ENCODE measurements around the gene SH3GL2.

Gene SH3GL2

DNA sequence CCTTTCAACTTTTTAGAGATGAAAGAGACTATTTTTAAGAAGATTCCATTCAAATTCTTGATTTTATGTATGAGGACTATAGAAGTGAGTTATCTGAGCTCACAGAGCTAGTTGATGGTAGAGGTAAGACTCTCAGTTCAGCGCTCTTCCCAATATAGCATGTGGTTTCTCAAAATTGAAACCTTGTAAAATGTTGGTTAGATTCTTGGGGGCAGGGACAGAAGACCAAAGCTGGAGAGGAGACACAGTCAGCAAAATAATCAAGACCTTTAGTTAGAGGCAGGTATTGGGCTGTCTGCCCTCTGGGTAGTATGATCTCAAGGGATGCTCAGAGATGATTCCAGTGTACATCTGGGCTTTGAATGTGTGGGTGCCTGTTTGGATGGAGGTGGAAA, 246.4 kb downstream of the SH3GL2 start:
- ChIA-PET CTCF (no interaction called here), POLR2A (ENCODE audit: low non-redundant PET) (no interaction called here)
- TF ChIP-seq, protein P1, sequence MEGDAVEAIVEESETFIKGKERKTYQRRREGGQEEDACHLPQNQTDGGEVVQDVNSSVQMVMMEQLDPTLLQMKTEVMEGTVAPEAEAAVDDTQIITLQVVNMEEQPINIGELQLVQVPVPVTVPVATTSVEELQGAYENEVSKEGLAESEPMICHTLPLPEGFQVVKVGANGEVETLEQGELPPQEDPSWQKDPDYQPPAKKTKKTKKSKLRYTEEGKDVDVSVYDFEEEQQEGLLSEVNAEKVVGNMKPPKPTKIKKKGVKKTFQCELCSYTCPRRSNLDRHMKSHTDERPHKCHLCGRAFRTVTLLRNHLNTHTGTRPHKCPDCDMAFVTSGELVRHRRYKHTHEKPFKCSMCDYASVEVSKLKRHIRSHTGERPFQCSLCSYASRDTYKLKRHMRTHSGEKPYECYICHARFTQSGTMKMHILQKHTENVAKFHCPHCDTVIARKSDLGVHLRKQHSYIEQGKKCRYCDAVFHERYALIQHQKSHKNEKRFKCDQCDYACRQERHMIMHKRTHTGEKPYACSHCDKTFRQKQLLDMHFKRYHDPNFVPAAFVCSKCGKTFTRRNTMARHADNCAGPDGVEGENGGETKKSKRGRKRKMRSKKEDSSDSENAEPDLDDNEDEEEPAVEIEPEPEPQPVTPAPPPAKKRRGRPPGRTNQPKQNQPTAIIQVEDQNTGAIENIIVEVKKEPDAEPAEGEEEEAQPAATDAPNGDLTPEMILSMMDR (conservative IDR thresholded peaks at IDR 0.05; ENCODE audit: low read depth): no peak
- H3K27ac ChIP-seq: no peak overlapping the region
- no peak for DNase-seq (ENCODE audit: low spot score)

- TF ChIP-seq, protein P1 (conservative IDR thresholded peaks at IDR 0.05; ENCODE audit: low read depth): no peak
- no peak overlapping the region for H3K27ac ChIP-seq
- ChIA-PET CTCF (no interaction called here), POLR2A (ENCODE audit: low non-redundant PET) (no interaction called here)
- DNase-seq (ENCODE audit: low spot score): no peak
Measured at GRCh38 chr9:17829064-17829463, 250.2 kb downstream of the SH3GL2 start.

DNA sequence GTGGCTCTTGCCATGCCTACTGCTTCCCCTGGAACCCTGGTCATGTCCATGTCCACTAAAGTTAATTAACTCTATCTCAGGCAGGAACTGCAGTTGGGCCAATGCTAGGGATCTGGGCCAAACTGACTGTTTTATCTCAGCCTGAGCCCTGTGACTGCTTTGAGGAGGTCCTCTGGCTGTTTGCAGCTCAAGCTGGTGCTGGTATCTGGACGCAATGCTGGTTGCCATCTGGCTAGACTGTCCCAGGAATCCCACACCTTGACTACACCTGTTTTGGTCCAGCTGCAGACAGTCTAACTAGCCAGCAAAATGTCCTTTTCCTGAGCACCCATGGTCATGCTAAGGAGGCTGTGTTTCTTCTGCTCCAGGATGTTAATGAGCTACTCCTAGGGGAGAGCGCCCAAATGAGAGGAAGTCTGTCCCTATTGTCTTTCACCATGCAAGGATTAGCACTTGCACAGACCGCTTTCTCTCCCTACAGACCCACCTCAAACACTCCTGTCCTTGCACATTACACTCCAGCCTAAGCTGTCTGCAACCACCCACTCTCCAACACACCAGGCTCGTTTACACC, 251.0 kb downstream of the SH3GL2 start:
- TF ChIP-seq, protein P1 (conservative IDR thresholded peaks at IDR 0.05; ENCODE audit: low read depth): no peak
- no peak for DNase-seq (ENCODE audit: low spot score)
- POLR2A ChIA-PET (ENCODE audit: low non-redundant PET): no interaction called here
- CTCF ChIA-PET: no interaction called here
- H3K27ac ChIP-seq: no peak overlapping the region

- H3K27ac ChIP-seq: no peak overlapping the region
- CTCF ChIA-PET: interaction anchor here (0.6 to 1.3 kb wide), 2 partner anchors 22 to 234 kb away, joined by 3 to 11 read pairs; no protein-coding TSS in a partner anchor
- TF ChIP-seq, protein P1 (conservative IDR thresholded peaks at IDR 0.05; ENCODE audit: low read depth): no peak
- DNase-seq (ENCODE audit: low spot score): no peak
- POLR2A ChIA-PET (ENCODE audit: low non-redundant PET): no interaction called here
Measured at GRCh38 chr9:17832812-17833211, 253.9 kb downstream of the SH3GL2 start.

- ChIA-PET CTCF (no interaction called here), POLR2A (ENCODE audit: low non-redundant PET) (no interaction called here)
- TF ChIP-seq, protein P1 (conservative IDR thresholded peaks at IDR 0.05; ENCODE audit: low read depth): no peak
- H3K27ac ChIP-seq: no peak overlapping the region
- DNase-seq (ENCODE audit: low spot score): no peak
Measured at GRCh38 chr9:17833846-17834245, 255.0 kb downstream of the SH3GL2 start.

- DNase-seq (ENCODE audit: low spot score): no peak
- CTCF ChIA-PET: interaction anchor here (0.6 to 0.9 kb wide), 4 partner anchors 10 to 430 kb away, joined by 3 to 5 read pairs (median 4); no protein-coding TSS in a partner anchor
- POLR2A ChIA-PET (ENCODE audit: low non-redundant PET): no interaction called here
- TF ChIP-seq, protein P1 (conservative IDR thresholded peaks at IDR 0.05; ENCODE audit: low read depth): no peak
- H3K27ac ChIP-seq: no peak overlapping the region
Measured at GRCh38 chr9:17837965-17838364, 259.1 kb downstream of the SH3GL2 start.
